PC-3 (cell line): Measurements from ENCODE around the gene ANK2. TPM values are rescaled to one million over a fixed set of nuclear protein-coding genes. Genes with fewer than 3 reads are reported as not detected.

Experiments
- ATAC-seq: fragments of 200-7000 bp; cut with Tn5 transposase; 2 replicates; pipeline ENCODE4 v1.9.1; 2020; ENCODE audit warnings: mild to moderate bottlenecking, moderate library complexity
- BruUV-seq: library from RNA; stranded (reverse); fragments of 400-500 nt; replicated peaks from 2 replicates; lab custom pipeline; 2021; lab: Mats Ljungman, UMichigan
- CTCF ChIA-PET: fragments of 300-600 bp; sonication (Branson Sonifier 250); formaldehyde crosslinking; loops from one replicate; lab custom pipeline; 2022; ENCODE audit warnings: antibody characterized with exemption; lab: Charles Lee
- POLR2A ChIA-PET: fragments of 300-600 bp; sonication (Branson Sonifier 250); formaldehyde crosslinking; loops from one replicate; lab custom pipeline; 2022; ENCODE audit warnings: antibody characterized with exemption; ENCODE audit not compliant: unreplicated experiment; lab: Charles Lee
- DNase-seq: peaks from one replicate; pipeline ENCODE4 v3.0.0-alpha.2; 2015
- H2AFZ ChIP-seq: fragments of 300-600 bp; sonication (generic); 2 replicates; pipeline ENCODE4 v1.6.0; 2016; ENCODE audit warnings: antibody characterized with exemption, low read length
- H3F3A ChIP-seq: fragments of 300-600 bp; sonication (generic); one replicate; pipeline ENCODE4 v1.6.0; 2017; ENCODE audit warnings: antibody characterized with exemption, low read length, control low read depth, mild to moderate bottlenecking; ENCODE audit not compliant: unreplicated experiment
- H3K27ac ChIP-seq: fragments of 300-600 bp; sonication (generic); 2 replicates; pipeline ENCODE4 v1.5.1; 2016; ENCODE audit warnings: mild to moderate bottlenecking, low read length
- H3K27me3 ChIP-seq: fragments of 300-600 bp; sonication (generic); 2 replicates; pipeline ENCODE4 v1.6.1; 2016; ENCODE audit warnings: low read length, mixed read lengths
- H3K36me3 ChIP-seq: fragments of 300-600 bp; sonication (generic); 2 replicates; pipeline ENCODE4 v1.6.1; 2016; ENCODE audit warnings: low read depth, mixed run types, low read length, mixed read lengths
- H3K4me1 ChIP-seq: fragments of 300-600 bp; sonication (generic); 2 replicates; pipeline ENCODE4 v1.5.1; 2016; ENCODE audit warnings: low read length; ENCODE audit not compliant: insufficient read depth
- H3K4me2 ChIP-seq: fragments of 300-600 bp; sonication (generic); 2 replicates; pipeline ENCODE4 v1.6.0; 2016; ENCODE audit warnings: low read length
- H3K4me3 ChIP-seq: fragments of 300-600 bp; sonication (generic); 2 replicates; pipeline ENCODE4 v1.5.1; 2016; ENCODE audit warnings: mild to moderate bottlenecking, low read length, mixed read lengths
- H3K79me2 ChIP-seq: fragments of 300-600 bp; sonication (generic); 2 replicates; pipeline ENCODE4 v1.6.1; 2017; ENCODE audit warnings: low read length, mixed read lengths
- H3K9ac ChIP-seq: fragments of 300-600 bp; sonication (generic); 2 replicates; pipeline ENCODE4 v1.6.0; 2016; ENCODE audit warnings: mild to moderate bottlenecking, low read length
- H3K9me2 ChIP-seq: fragments of 300-600 bp; sonication (generic); replicated peaks from 2 replicates; pipeline ENCODE4 v1.6.1; 2016; ENCODE audit warnings: mixed run types, low read length, mixed read lengths
- H3K9me3 ChIP-seq: fragments of 300-600 bp; sonication (generic); 2 replicates; pipeline ENCODE4 v1.6.1; 2016; ENCODE audit warnings: low read length, mixed read lengths
- H4K20me1 ChIP-seq: fragments of 300-600 bp; sonication (generic); 2 replicates; pipeline ENCODE4 v1.6.1; 2016; ENCODE audit warnings: low read length, mixed read lengths
- EZH2 ChIP-seq: fragments of 300-600 bp; sonication (generic); IDR thresholded peaks from one replicate; pipeline ENCODE4 v1.6.1; 2017; ENCODE audit warnings: antibody characterized with exemption, mild to moderate bottlenecking, low read length; ENCODE audit not compliant: unreplicated experiment
- EZH2phosphoT487 ChIP-seq: fragments of 300-600 bp; sonication (generic); IDR thresholded peaks from 2 replicates; pipeline ENCODE4 v1.6.1; 2018; ENCODE audit warnings: mild to moderate bottlenecking, antibody characterized with exemption, low read length, borderline replicate concordance
- intact Hi-C: fragments of 100-400 bp; cut with micrococcal nuclease; formaldehyde crosslinking; loops from 2 replicates; pipeline ENCODE4 v1.9.0; 2023
- total RNA-seq: library from RNA; depleted of rRNA; stranded (reverse); fragments of >200 nt; gene quantifications from 2 replicates; pipeline ENCODE4 v1.2.3, GENCODE V29; 2014
- TF ChIP-seq, protein P1 (sequence below): fragments of 300-600 bp; sonication (generic); conservative IDR thresholded peaks from 2 replicates; pipeline ENCODE4 v1.5.1; 2017; ENCODE audit warnings: antibody characterized with exemption, low read depth, mild to moderate bottlenecking, low read length

Gene ANK2
- total RNA-seq, 1 experiment from 2014 or later = 1.8 TPM

DNA sequence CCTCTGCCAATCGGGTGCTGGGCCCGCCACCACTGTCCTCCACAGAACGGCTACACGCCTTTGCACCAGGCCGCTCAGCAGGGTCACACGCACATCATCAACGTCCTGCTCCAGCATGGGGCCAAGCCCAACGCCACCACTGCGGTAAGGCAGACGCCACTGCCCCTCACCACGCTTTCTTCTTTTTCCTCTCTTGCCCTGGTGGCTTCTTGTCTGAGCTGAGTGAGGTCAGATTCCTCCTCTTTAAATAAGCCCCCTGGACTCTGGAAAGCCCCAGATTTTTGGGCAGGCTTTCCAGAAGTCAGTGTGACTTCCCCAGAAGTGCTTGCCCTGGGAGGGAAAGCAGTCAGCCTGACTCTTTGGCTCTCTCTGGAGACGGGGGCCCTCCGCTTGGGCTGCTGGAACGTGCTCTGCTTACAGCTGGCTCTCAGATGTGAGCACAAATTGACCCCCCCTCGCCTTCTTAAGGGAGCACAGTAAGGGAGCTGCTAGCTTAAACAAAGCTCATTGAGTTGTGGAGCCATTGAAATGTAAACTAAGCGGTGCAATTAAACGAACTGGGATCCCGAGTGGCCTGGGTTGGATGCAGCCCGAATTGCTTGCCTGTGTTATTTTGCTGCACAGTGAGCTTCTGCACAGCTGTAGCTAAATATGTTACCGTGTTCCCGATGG is 243.1 kb downstream of the ANK2 start:
- TF ChIP-seq, protein P1, sequence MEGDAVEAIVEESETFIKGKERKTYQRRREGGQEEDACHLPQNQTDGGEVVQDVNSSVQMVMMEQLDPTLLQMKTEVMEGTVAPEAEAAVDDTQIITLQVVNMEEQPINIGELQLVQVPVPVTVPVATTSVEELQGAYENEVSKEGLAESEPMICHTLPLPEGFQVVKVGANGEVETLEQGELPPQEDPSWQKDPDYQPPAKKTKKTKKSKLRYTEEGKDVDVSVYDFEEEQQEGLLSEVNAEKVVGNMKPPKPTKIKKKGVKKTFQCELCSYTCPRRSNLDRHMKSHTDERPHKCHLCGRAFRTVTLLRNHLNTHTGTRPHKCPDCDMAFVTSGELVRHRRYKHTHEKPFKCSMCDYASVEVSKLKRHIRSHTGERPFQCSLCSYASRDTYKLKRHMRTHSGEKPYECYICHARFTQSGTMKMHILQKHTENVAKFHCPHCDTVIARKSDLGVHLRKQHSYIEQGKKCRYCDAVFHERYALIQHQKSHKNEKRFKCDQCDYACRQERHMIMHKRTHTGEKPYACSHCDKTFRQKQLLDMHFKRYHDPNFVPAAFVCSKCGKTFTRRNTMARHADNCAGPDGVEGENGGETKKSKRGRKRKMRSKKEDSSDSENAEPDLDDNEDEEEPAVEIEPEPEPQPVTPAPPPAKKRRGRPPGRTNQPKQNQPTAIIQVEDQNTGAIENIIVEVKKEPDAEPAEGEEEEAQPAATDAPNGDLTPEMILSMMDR = no peak
- TF ChIP-seq EZH2phosphoT487 = no peak
- TF ChIP-seq EZH2 = no peak
- Histone ChIP-seq H3F3A (no peaks in the 10 kb centered on the region), H3K9me3 (no peaks in the 10 kb centered on the region), H3K36me3 (no peaks in the 10 kb centered on the region), H3K4me2 (no peak overlapping the region), H3K9ac (no peak overlapping the region), H4K20me1 (no peaks in the 10 kb centered on the region), H3K4me3 (no peak overlapping the region), H3K79me2 (no peaks in the 10 kb centered on the region), H3K9me2 (no peaks in the 10 kb centered on the region), H2AFZ (no peak overlapping the region), H3K4me1 (no peaks in the 10 kb centered on the region), H3K27me3 (no peaks in the 10 kb centered on the region), H3K27ac (no peak overlapping the region)
- CTCF ChIA-PET = no interaction called here
- no TSS peak for BruUV-seq
- POLR2A ChIA-PET = no interaction called here
- intact Hi-C loops = loop anchor here (10.0 kb wide), 2 partner anchors 252 to 612 kb away; no protein-coding TSS in a partner anchor
- ATAC-seq (no peak), DNase-seq (no peak)

DNA sequence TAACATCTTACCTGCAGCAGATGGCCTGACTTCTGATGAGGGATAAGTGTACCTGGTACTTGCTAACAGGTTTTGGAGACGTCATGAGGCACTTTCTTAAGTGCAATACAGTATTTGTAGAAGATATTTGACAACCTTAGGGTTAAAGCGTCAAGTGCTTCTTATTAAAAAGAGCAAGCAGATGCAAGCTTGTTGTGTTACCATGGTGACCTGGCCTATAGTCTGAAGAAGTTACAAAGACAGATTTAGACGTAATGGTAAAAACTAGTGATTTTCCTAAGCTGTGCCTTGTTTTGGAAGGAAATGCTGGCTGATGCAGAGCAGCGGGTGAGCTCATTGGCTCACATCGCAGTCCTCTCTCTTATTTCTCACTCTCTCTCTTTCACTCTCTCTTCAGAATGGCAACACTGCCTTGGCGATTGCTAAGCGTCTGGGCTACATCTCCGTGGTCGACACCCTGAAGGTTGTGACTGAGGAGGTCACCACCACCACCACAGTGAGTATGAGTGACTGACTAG is 243.6 kb downstream of the ANK2 start:
- POLR2A ChIA-PET = no interaction called here
- Histone ChIP-seq H3K79me2 (no peaks in the 10 kb centered on the region), H3K9me3 (no peaks in the 10 kb centered on the region), H3K27me3 (no peaks in the 10 kb centered on the region), H3K4me1 (no peaks in the 10 kb centered on the region), H4K20me1 (no peaks in the 10 kb centered on the region), H3K4me2 (no peak overlapping the region), H3K36me3 (no peaks in the 10 kb centered on the region), H3K27ac (no peak overlapping the region), H3K9me2 (no peaks in the 10 kb centered on the region), H3F3A (no peaks in the 10 kb centered on the region), H3K9ac (no peak overlapping the region), H2AFZ (no peak overlapping the region), H3K4me3 (no peak overlapping the region)
- TF ChIP-seq EZH2phosphoT487 (no peak), EZH2 (no peak)
- TF ChIP-seq, protein P1 = no peak
- CTCF ChIA-PET = no interaction called here
- intact Hi-C loops = loop anchor here (10.0 kb wide), 2 partner anchors 252 to 612 kb away; no protein-coding TSS in a partner anchor
- DNase-seq = no peak
- ATAC-seq = no peak
- no TSS peak for BruUV-seq

DNA sequence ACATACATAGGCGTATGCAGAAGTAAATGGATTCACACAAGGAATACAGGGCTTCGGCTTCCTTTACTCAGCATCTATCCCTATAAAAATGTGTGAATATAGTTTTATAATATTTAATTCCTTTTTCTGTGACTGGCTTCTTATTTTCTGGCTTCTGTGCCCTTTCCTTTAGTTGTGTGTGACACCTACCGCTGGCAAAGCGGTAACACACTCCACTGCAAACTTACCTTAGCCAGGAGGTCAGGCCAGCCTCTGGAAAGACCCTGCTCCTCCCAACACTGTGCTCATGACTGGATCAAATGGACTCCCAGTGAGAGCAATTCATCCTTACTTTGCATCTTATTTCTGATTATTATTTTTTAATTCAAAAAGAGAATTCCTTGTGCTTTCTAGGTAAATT is 244.2 kb downstream of the ANK2 start:
- H3K4me2 ChIP-seq = no peak overlapping the region
- H3K27ac ChIP-seq = no peak overlapping the region
- H3K4me1 ChIP-seq = no peaks in the 10 kb centered on the region
- no peaks in the 10 kb centered on the region for H3K9me2 ChIP-seq
- H2AFZ ChIP-seq = no peak overlapping the region
- BruUV-seq = no TSS peak
- ATAC-seq (no peak), DNase-seq (no peak)
- no peaks in the 10 kb centered on the region for H3K36me3 ChIP-seq
- H3K9ac ChIP-seq = no peak overlapping the region
- no peaks in the 10 kb centered on the region for H4K20me1 ChIP-seq
- CTCF ChIA-PET = no interaction called here
- no peaks in the 10 kb centered on the region for H3K27me3 ChIP-seq
- POLR2A ChIA-PET = no interaction called here
- no peaks in the 10 kb centered on the region for H3K9me3 ChIP-seq
- intact Hi-C loops = loop anchor here (10.0 kb wide), 2 partner anchors 251 to 611 kb away; no protein-coding TSS in a partner anchor
- no peaks in the 10 kb centered on the region for H3F3A ChIP-seq
- no peak overlapping the region for H3K4me3 ChIP-seq
- TF ChIP-seq EZH2 = no peak
- TF ChIP-seq EZH2phosphoT487 = no peak
- no peaks in the 10 kb centered on the region for H3K79me2 ChIP-seq
